ENCODE data around the gene TM7SF2.

DNA sequence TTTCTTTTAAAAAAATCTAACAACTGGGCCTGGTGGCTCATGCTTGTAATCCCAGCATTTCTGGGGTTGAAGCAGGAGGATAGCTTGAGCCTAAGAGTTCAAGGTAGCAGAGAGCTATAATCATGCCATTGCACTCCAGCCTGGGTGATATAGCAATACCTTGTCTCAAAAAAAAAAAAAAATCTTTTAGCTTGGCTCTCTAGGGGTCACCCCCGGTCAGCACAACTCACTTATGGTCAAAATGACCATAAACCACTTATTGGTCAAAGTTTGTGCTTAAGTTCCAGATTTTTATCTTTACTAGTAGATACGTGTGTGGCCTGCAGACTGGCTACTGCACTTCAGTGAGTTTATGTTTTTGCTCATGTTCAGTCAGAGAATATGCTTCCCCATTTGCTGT, 52.0 kb downstream of the TM7SF2 start:
- TF ChIP-seq EZH2phosphoT487 (IDR thresholded peaks at IDR 0.05; ENCODE audit: insufficient read depth, low read depth) = no peak
- no peak for TF ChIP-seq EZH2 (IDR thresholded peaks at IDR 0.05; ENCODE audit: insufficient read depth, poor library complexity, severe bottlenecking)
